ENCODE results near the gene TMTC4.

TMTC4 gene

DNA sequence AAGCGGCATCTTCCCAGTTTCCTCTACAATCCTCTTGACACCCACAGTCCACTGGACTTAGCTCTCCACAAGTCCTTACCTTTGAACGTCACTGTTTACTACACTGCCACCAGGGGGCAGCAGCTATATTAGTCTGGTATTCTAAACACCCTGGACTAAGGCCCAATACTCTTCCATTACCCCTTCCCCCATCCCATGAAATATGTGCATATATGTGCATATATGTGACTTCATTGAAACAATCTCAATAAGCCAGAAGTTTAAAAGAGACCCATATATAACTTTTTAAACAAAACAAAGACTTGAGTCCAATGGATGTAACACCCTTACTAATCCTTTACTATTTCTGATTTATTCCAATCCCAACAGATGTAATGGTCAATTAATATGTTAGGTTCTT is 101.5 kb downstream of the TMTC4 start:
- no peak for TF ChIP-seq CTCF (IDR thresholded peaks at IDR 0.05)
- DNase-seq (ENCODE audit: low spot score) = no peak
- Histone ChIP-seq H3K27ac (no peak overlapping the region), H3K4me3 (no peak overlapping the region)

- no peak for DNase-seq (ENCODE audit: low spot score)
- no peak for TF ChIP-seq CTCF (IDR thresholded peaks at IDR 0.05)
These were observed 108.1 kb downstream of the TMTC4 start for GRCh38 chr13:100566543-100566942.

GRCh38 chr13:100565286-100565685 is 109.3 kb downstream of the TMTC4 start:
- TF ChIP-seq CTCF (IDR thresholded peaks at IDR 0.05) = no peak
- no peak overlapping the region for H3K4me3 ChIP-seq
- DNase-seq (ENCODE audit: low spot score) = no peak
- no peak overlapping the region for H3K27ac ChIP-seq

More at GRCh38 chr13:100566543-100566942, 108.1 kb downstream of the TMTC4 start:
- Histone ChIP-seq H3K27ac (no peak overlapping the region), H3K4me3 (no peak overlapping the region)

DNA sequence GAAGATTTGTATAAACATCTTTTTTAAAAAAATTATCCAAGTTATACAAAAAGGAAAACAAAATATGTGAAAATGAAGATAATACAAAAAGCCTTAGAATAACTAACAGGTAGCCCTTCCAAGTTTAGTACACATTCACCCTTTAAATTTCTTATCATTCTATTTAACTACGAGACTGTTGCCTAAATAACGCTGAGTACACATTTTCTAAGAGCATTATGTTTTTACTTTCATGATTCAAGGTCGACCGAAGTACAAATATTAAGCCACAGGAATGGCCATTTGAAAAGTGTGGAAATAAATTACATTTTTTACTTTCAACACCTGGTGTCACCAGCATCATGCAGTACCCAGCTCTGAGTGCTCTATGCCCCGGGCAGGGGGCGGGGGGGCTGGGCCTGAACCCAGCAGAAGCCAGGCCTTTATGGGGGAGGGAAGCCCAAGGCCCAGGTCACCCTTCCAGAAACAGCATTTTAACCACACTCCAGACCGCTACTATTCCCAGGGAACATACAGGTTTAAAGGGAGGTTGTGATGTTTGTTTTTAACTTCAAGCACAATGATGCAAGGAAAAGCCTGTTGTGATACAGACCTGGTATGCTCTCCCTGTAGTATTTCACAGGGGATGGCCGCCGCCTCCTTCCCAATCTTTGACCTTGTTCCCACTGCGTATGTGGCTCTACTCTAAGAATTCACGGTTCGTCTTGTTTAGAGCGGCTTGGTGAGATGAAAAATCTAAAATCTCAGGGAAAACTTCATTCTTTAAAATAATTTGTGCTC is 110.0 kb downstream of the TMTC4 start:
- no peak overlapping the region for H3K27ac ChIP-seq
- H3K4me3 ChIP-seq = no peak overlapping the region
- no peak for DNase-seq (ENCODE audit: low spot score)
- no peak for TF ChIP-seq CTCF (IDR thresholded peaks at IDR 0.05)

GRCh38 chr13:100563779-100564178 is 110.8 kb downstream of the TMTC4 start:
- DNase-seq (ENCODE audit: low spot score) = no peak
- Histone ChIP-seq H3K4me3 (no peak overlapping the region), H3K27ac (no peak overlapping the region)
- no peak for TF ChIP-seq CTCF (IDR thresholded peaks at IDR 0.05)

- no peak overlapping the region for H3K4me3 ChIP-seq
- no peak for TF ChIP-seq CTCF (IDR thresholded peaks at IDR 0.05)
- H3K27ac ChIP-seq = no peak overlapping the region
- no peak for DNase-seq (ENCODE audit: low spot score)
These were observed 112.9 kb downstream of the TMTC4 start for GRCh38 chr13:100561599-100562204.

DNA sequence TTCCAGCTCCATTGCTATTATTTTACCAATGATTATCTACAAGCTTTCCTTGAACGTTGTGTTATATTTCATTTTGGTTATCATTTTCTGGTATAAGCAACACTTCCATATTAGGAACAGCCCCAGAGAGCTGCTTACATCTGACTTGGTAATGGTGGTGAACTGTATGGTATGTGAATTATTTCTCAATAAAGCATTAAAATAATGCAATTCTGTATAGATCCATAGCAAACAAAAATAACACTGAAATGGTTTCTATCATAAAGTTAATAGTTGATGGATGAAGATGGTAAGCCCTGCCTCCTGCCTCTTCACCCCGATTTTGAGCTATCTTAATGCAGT is 113.5 kb downstream of the TMTC4 start:
- no peak for TF ChIP-seq CTCF (IDR thresholded peaks at IDR 0.05)
- H3K27ac ChIP-seq = no peak overlapping the region
- no peak for DNase-seq (ENCODE audit: low spot score)
- H3K4me3 ChIP-seq = no peak overlapping the region
